Fibroblast of pulmonary artery (primary cell): Measurements from ENCODE around the gene TSPAN18.

ENCODE experiments used
- DNase-seq: peaks from one replicate; pipeline ENCODE4 v3.0.0-alpha.2; 2010; ENCODE audit warnings: low read depth
- H3K4me3 ChIP-seq: replicated peaks from 2 replicates; pipeline ENCODE4 v1.5.1; 2011; ENCODE audit warnings: low read depth, mild to moderate bottlenecking, control low read depth, low read length, moderate library complexity
- CTCF ChIP-seq: IDR thresholded peaks from 2 replicates; pipeline ENCODE4 v1.5.1; 2011; ENCODE audit warnings: mild to moderate bottlenecking, control low read depth, low read length, inconsistent platforms; ENCODE audit errors: missing control alignments

Gene TSPAN18

DNA sequence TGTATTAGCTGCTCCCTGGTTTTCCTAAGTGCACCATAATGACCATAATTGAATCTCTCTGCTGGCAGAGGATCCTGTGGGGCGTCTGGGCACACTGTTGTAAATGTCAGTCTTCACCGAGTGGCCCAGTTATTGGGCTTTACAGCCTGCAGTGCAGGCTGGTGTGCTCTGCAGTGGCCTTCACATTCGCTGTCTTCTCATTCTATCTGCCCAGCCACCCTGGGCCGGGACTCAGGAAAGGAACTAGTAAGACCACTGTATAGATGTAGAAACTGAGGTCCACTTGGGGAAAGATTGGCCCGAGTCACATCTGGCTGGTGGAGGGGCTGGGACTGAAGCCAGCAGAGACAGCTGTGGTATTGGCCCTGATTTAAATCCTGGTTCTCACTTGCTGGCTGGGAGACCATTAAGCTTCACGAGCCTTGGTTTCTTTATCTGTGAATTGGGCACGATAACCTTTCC is 49.3 kb downstream of the TSPAN18 start:
- TF ChIP-seq CTCF, result no peak
- DNase-seq, result no peak
- H3K4me3 ChIP-seq, result no peak overlapping the region

DNA sequence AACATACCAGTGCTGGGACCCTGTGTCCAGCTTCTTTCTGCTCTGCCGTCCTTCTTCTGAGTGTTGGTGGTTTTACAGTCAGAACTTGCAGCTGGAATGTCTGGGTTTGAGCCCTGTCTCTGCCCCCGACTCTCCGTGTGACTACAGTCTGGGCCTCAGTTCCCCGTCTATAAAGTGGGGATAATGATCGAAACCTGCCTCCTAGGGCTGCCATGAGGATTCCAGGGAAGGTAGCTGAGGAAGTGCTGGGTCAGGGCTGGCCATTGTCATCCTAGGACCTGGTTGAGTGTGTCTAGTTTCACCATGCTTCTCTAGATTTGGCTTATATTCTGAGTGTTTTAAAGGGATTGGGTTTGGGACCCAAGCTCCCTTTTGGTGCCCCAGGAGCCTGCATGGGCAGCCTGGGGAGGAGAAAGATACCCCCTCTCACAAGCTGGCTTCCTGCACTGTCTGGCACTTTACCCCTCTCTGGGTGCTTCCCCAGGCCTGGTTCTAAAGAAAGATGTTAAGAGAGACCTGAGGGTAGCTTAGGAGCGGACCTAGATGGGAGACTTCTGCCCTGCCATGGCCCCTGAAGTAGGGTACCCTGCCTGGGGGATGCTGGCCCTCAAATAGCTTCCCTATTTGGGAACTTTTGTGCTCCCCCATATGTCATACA is 49.9 kb downstream of the TSPAN18 start:
- H3K4me3 ChIP-seq, result no peak overlapping the region
- DNase-seq, result no peak
- TF ChIP-seq CTCF, result no peak

DNA sequence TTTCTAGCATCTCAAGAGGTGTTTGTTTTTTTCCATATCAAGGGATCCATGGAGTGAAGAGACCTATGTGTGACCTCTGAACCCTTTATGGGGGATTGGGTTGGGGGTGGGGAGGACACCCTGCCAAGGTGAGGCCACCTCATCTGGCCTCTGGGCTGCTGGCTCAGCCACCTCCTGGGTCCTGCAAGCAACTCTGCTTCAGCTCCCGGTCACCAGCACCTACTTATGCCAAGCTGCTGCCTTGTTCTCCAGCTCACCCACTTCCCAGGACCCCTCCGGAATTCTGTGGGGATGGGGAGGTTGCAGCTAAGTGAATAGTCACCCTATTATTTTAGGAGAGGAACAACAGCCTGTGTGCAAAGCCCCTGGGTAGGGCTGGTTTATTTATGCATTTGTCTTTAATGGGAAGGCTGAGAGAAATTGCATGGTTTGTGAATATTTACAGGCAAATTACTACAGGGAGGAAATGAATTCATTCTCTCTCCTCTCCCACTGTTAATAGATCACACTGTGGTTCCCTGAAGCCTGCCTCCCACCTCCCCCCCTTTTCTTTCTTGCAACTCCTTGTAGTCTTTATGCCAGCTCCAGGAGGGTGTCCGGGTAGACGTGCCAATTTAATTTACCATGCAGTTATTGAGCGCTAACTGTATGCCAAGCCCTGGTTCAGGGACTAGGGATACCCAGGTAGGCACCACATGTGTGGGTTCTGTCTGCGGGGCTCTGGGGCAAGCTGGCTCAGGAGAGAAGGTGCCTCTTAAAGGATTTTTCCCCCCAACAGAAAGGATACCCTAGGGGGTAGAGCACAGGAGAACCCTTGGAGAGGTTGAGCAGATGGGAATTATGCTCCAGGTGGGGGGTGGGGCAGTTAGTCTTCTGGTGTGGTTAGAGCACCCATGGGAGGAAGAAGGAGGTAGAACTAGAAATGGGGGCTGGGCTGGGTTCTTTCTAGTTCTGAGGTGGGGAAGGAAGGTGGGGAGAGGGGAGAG is 50.7 kb downstream of the TSPAN18 start:
- no peak for DNase-seq
- no peak for TF ChIP-seq CTCF
- no peak overlapping the region for H3K4me3 ChIP-seq

GRCh38 chr11:44778195-44779100 is 51.7 kb downstream of the TSPAN18 start:
- no peak for DNase-seq
- TF ChIP-seq CTCF, result no peak

GRCh38 chr11:44779736-44780520 is 53.2 kb downstream of the TSPAN18 start:
- TF ChIP-seq CTCF, result no peak
- no peak overlapping the region for H3K4me3 ChIP-seq
- DNase-seq, result no peak

More at GRCh38 chr11:44778195-44779100, 51.7 kb downstream of the TSPAN18 start:
- H3K4me3 ChIP-seq, result no peak overlapping the region
